Measurements from ENCODE around the gene ETV5.

DNA sequence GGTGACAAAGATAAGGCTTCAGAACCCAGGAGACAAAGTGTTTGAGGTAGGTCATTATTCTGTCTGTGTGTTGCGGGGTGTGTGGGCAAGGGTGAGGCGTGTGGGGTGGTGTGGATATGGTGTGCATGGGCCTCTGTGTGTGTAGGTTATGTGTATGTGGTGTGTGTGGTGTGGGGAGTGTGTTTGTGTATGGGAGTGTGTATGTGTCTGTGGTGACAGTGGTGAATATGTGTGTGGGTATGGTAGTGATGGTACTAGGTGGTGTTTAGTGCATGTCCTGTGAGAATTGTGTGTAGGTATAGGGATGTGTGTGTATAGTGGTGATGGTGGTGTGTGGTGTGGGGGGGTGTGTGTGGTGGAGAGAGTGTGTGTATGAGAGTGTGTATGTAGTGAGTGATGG, 16.2 kb upstream of the ETV5 start:
- TF ChIP-seq, protein P1, sequence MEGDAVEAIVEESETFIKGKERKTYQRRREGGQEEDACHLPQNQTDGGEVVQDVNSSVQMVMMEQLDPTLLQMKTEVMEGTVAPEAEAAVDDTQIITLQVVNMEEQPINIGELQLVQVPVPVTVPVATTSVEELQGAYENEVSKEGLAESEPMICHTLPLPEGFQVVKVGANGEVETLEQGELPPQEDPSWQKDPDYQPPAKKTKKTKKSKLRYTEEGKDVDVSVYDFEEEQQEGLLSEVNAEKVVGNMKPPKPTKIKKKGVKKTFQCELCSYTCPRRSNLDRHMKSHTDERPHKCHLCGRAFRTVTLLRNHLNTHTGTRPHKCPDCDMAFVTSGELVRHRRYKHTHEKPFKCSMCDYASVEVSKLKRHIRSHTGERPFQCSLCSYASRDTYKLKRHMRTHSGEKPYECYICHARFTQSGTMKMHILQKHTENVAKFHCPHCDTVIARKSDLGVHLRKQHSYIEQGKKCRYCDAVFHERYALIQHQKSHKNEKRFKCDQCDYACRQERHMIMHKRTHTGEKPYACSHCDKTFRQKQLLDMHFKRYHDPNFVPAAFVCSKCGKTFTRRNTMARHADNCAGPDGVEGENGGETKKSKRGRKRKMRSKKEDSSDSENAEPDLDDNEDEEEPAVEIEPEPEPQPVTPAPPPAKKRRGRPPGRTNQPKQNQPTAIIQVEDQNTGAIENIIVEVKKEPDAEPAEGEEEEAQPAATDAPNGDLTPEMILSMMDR (IDR thresholded peaks at IDR 0.05): no peak
- TF ChIP-seq EZH2 (IDR thresholded peaks at IDR 0.05; ENCODE audit: borderline replicate concordance, insufficient read depth, low read depth, low read length, poor library complexity, severe bottlenecking): no peak
